GM18526 (cell line): ENCODE data around the gene USH2A.

Experiments
- POLR2A ChIP-seq: IDR thresholded peaks from 3 replicates; pipeline ENCODE4 v1.6.1; 2011; ENCODE audit not compliant: insufficient read length; ENCODE audit errors: extremely low read depth

Gene USH2A

GRCh38 chr1:216154063-216154462 lies 269.2 kb downstream of the USH2A start:
- TF ChIP-seq POLR2A, result no peak

- no peak for TF ChIP-seq POLR2A
Measured at GRCh38 chr1:216153130-216153529, 270.1 kb downstream of the USH2A start.

- no peak for TF ChIP-seq POLR2A
Measured at GRCh38 chr1:216144661-216145450, 278.4 kb downstream of the USH2A start.

GRCh38 chr1:216142921-216143320 lies 280.3 kb downstream of the USH2A start:
- no peak for TF ChIP-seq POLR2A

GRCh38 chr1:216140730-216141524 lies 282.3 kb downstream of the USH2A start:
- TF ChIP-seq POLR2A, result no peak

- TF ChIP-seq POLR2A, result no peak
Measured at GRCh38 chr1:216124192-216124781, 299.0 kb downstream of the USH2A start.

GRCh38 chr1:216123446-216124191 lies 299.6 kb downstream of the USH2A start:
- TF ChIP-seq POLR2A, result no peak

GRCh38 chr1:216119600-216119999 lies 303.6 kb downstream of the USH2A start:
- TF ChIP-seq POLR2A, result no peak

GRCh38 chr1:216114180-216114579 lies 309.1 kb downstream of the USH2A start:
- TF ChIP-seq POLR2A, result no peak

GRCh38 chr1:216113181-216113580 lies 310.1 kb downstream of the USH2A start:
- no peak for TF ChIP-seq POLR2A

GRCh38 chr1:216111842-216112241 lies 311.4 kb downstream of the USH2A start:
- TF ChIP-seq POLR2A, result no peak

GRCh38 chr1:216095400-216095799 lies 327.8 kb downstream of the USH2A start:
- no peak for TF ChIP-seq POLR2A

- no peak for TF ChIP-seq POLR2A
Measured at GRCh38 chr1:216090556-216090955, 332.7 kb downstream of the USH2A start.

- no peak for TF ChIP-seq POLR2A
Measured at GRCh38 chr1:216086678-216087077, 336.6 kb downstream of the USH2A start.

GRCh38 chr1:216081445-216081844 lies 341.8 kb downstream of the USH2A start:
- no peak for TF ChIP-seq POLR2A
